K562 (cell line): ENCODE measurements around the gene USH1G.
A peak's percentile ranks its signal among the peaks of the same experiment; 100 is the strongest.

Experiments
- PHF8 ChIP-seq: fragments of 200-600 bp; sonication (generic); IDR thresholded peaks from 2 replicates; pipeline ENCODE4 v1.6.1; 2012; ENCODE audit warnings: mixed run types, mild to moderate bottlenecking, inconsistent platforms, low read length, moderate library complexity, borderline replicate concordance
- TF ChIP-seq, protein P1 (sequence below): fragments of 450-650 bp; IDR thresholded peaks from 2 replicates; pipeline ENCODE4 v1.6.1; 2018; ENCODE audit not compliant: partially characterized antibody
- TF ChIP-seq, protein P2 (sequence below): sonication (generic); formaldehyde crosslinking; IDR thresholded peaks from 2 replicates; pipeline ENCODE4 v1.8.1; 2023; ENCODE audit warnings: mild to moderate bottlenecking, missing genetic modification reagents, moderate library complexity
- TF ChIP-seq, protein P3 (sequence below), 3 experiments: fragments of 200-800 bp in 1 of 3; fragments of 250-450 bp in 1 of 3; fragments of 450-650 bp in 1 of 3; sonication (Bioruptor Pico) in 1 of 3; sonication (Bioruptor generic) in 1 of 3; formaldehyde crosslinking in 1 of 3; IDR thresholded peaks; 2 replicates each; pipeline versions ENCODE4 v1.6.1 to v1.8.0; 2016 to 2022; ENCODE audit warnings: mild to moderate bottlenecking in 2 of 3, missing genetic modification characterization in 2 of 3, missing compliant biosample characterization in 1 of 3, moderate library complexity in 1 of 3

DNA sequence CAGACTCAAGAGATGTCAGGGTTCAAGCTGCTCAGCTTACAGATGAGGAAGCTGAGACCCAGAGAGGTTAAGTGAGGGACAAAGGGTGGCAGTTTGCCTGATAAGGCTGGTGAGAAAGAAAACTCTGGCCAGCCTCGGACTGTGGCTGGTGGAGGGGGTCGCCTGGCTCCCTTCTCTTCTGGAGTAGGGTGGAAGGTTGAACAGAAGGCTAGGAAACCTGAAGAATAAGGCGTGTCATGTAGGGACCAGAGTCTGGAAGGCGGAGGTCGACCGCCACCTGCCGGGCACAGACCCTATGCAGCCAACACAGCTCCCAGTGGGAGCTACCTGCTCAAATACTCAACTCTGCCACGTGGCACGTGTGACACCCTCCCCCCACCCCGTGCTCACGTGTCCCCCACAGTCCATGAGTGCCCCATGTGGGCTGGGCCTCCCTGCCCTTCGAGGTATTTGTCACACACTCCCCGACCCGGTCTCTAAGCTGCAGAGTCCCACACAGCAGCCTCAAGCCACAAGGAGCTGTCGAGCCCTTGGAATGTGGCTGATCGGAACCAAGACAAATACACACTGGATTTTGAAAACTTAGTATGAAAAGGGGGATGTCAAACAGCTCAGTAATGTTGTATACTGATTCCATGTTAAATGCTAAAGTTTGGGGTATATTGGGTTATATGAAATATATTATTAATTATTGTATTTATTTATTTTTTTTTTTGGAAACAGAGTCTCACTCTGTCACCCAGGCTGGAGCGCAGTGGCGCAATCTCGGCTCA lies 37.7 kb upstream of the USH1G start:
- TF ChIP-seq, protein P1, sequence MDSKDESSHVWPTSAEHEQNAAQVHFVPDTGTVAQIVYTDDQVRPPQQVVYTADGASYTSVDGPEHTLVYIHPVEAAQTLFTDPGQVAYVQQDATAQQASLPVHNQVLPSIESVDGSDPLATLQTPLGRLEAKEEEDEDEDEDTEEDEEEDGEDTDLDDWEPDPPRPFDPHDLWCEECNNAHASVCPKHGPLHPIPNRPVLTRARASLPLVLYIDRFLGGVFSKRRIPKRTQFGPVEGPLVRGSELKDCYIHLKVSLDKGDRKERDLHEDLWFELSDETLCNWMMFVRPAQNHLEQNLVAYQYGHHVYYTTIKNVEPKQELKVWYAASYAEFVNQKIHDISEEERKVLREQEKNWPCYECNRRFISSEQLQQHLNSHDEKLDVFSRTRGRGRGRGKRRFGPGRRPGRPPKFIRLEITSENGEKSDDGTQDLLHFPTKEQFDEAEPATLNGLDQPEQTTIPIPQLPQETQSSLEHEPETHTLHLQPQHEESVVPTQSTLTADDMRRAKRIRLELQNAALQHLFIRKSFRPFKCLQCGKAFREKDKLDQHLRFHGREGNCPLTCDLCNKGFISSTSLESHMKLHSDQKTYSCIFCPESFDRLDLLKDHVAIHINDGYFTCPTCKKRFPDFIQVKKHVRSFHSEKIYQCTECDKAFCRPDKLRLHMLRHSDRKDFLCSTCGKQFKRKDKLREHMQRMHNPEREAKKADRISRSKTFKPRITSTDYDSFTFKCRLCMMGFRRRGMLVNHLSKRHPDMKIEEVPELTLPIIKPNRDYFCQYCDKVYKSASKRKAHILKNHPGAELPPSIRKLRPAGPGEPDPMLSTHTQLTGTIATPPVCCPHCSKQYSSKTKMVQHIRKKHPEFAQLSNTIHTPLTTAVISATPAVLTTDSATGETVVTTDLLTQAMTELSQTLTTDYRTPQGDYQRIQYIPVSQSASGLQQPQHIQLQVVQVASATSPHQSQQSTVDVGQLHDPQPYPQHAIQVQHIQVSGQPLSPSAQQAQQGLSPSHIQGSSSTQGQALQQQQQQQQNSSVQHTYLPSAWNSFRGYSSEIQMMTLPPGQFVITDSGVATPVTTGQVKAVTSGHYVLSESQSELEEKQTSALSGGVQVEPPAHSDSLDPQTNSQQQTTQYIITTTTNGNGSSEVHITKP = peak; percentile 21
- TF ChIP-seq, protein P2, sequence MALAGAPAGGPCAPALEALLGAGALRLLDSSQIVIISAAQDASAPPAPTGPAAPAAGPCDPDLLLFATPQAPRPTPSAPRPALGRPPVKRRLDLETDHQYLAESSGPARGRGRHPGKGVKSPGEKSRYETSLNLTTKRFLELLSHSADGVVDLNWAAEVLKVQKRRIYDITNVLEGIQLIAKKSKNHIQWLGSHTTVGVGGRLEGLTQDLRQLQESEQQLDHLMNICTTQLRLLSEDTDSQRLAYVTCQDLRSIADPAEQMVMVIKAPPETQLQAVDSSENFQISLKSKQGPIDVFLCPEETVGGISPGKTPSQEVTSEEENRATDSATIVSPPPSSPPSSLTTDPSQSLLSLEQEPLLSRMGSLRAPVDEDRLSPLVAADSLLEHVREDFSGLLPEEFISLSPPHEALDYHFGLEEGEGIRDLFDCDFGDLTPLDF (CRISPR knock-in tag) = no peak
- TF ChIP-seq, protein P3, sequence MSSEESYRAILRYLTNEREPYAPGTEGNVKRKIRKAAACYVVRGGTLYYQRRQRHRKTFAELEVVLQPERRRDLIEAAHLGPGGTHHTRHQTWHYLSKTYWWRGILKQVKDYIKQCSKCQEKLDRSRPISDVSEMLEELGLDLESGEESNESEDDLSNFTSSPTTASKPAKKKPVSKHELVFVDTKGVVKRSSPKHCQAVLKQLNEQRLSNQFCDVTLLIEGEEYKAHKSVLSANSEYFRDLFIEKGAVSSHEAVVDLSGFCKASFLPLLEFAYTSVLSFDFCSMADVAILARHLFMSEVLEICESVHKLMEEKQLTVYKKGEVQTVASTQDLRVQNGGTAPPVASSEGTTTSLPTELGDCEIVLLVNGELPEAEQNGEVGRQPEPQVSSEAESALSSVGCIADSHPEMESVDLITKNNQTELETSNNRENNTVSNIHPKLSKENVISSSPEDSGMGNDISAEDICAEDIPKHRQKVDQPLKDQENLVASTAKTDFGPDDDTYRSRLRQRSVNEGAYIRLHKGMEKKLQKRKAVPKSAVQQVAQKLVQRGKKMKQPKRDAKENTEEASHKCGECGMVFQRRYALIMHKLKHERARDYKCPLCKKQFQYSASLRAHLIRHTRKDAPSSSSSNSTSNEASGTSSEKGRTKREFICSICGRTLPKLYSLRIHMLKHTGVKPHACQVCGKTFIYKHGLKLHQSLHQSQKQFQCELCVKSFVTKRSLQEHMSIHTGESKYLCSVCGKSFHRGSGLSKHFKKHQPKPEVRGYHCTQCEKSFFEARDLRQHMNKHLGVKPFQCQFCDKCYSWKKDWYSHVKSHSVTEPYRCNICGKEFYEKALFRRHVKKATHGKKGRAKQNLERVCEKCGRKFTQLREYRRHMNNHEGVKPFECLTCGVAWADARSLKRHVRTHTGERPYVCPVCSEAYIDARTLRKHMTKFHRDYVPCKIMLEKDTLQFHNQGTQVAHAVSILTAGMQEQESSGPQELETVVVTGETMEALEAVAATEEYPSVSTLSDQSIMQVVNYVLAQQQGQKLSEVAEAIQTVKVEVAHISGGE (CRISPR knock-in tag; IDR thresholded peaks at IDR 0.05) = no peak
- no peak for TF ChIP-seq PHF8
